IMR-90 (cell line): ENCODE measurements around the gene TENM3. TPM values are rescaled to one million over a fixed set of nuclear protein-coding genes. Genes with fewer than 3 reads are reported as not detected.

Experiments used
- ATAC-seq: fragments of 200-7000 bp; cut with Tn5 transposase; 2 replicates; pipeline ENCODE4 v1.9.1; 2020; ENCODE audit warnings: low read depth, mild to moderate bottlenecking, moderate library complexity
- BruUV-seq: library from RNA; stranded (reverse); fragments of 400-500 nt; replicated peaks from 2 replicates; lab custom pipeline; 2021; lab: Mats Ljungman, UMichigan
- CTCF ChIA-PET: fragments of 300-600 bp; formaldehyde crosslinking; extraction: SDS; loops from one replicate; lab custom pipeline; 2021; ENCODE audit warnings: antibody characterized with exemption; lab: Yijun Ruan, JAX
- POLR2A ChIA-PET: fragments of 300-600 bp; sonication (Branson Sonifier 250); formaldehyde crosslinking; loops from one replicate; lab custom pipeline; 2022; ENCODE audit warnings: antibody characterized with exemption; ENCODE audit not compliant: unreplicated experiment; lab: Charles Lee
- DNase-seq: peaks from one replicate; pipeline ENCODE4 v3.0.0; 2013
- H2AFZ ChIP-seq: replicated peaks from 2 replicates; pipeline ENCODE3; 2013; ENCODE audit warnings: low read length, mild to moderate bottlenecking; ENCODE audit not compliant: poor library complexity
- H2AK5ac ChIP-seq: 2 replicates; pipeline ENCODE4 v1.6.1; 2013; ENCODE audit warnings: low read depth, low read length, inconsistent platforms
- H2AK9ac ChIP-seq: replicated peaks from 2 replicates; pipeline ENCODE3; 2013; ENCODE audit warnings: mild to moderate bottlenecking, low read depth, low read length, moderate library complexity; ENCODE audit not compliant: poor library complexity
- H2BK120ac ChIP-seq: 2 replicates; pipeline ENCODE4 v1.6.1; 2013; ENCODE audit warnings: low read depth, low read length, inconsistent platforms
- H2BK15ac ChIP-seq: 3 replicates; pipeline ENCODE4 v1.6.1; 2013; ENCODE audit warnings: low read depth, low read length, inconsistent platforms
- H2BK20ac ChIP-seq: 2 replicates; pipeline ENCODE4 v1.6.1; 2013; ENCODE audit warnings: low read depth, mild to moderate bottlenecking, inconsistent platforms, low read length, moderate library complexity
- H2BK5ac ChIP-seq: 2 replicates; pipeline ENCODE4 v1.6.1; 2013; ENCODE audit warnings: mild to moderate bottlenecking, low read depth, low read length, inconsistent platforms; ENCODE audit not compliant: poor library complexity, severe bottlenecking
- H3K14ac ChIP-seq: replicated peaks from 2 replicates; pipeline ENCODE4 v1.6.1; 2013; ENCODE audit warnings: low read depth, low read length, inconsistent platforms
- H3K18ac ChIP-seq: 2 replicates; pipeline ENCODE4 v1.6.1; 2013; ENCODE audit warnings: low read depth, low read length, control low read depth
- H3K23ac ChIP-seq: 2 replicates; pipeline ENCODE4 v1.6.1; 2013; ENCODE audit warnings: low read depth, low read length, inconsistent platforms
- H3K27ac ChIP-seq: 2 replicates; pipeline ENCODE4 v1.5.1; 2013; ENCODE audit warnings: mild to moderate bottlenecking, control low read depth, low read length; ENCODE audit not compliant: insufficient read depth
- H3K27me3 ChIP-seq: 2 replicates; pipeline ENCODE4 v1.6.1; 2013; ENCODE audit warnings: low read length; ENCODE audit not compliant: control insufficient read depth, insufficient read depth
- H3K36me3 ChIP-seq: 2 replicates; pipeline ENCODE4 v1.6.1; 2013; ENCODE audit warnings: low read length, mixed read lengths; ENCODE audit not compliant: control insufficient read depth, insufficient read depth
- H3K4ac ChIP-seq: 2 replicates; pipeline ENCODE4 v1.6.1; 2013; ENCODE audit warnings: low read depth, low read length, inconsistent platforms
- H3K4me1 ChIP-seq: 2 replicates; pipeline ENCODE4 v1.6.1; 2013; ENCODE audit warnings: low read length, mixed read lengths; ENCODE audit not compliant: control insufficient read depth, insufficient read depth
- H3K4me2 ChIP-seq: 2 replicates; pipeline ENCODE4 v1.6.1; 2013; ENCODE audit warnings: low read depth, mild to moderate bottlenecking, control low read depth, low read length, moderate library complexity
- H3K4me3 ChIP-seq: 2 replicates; pipeline ENCODE4 v1.5.1; 2013; ENCODE audit warnings: low read depth, mild to moderate bottlenecking, control low read depth, low read length, moderate library complexity; ENCODE audit not compliant: insufficient read depth
- H3K56ac ChIP-seq: 2 replicates; pipeline ENCODE4 v1.6.1; 2013; ENCODE audit warnings: low read length, inconsistent platforms; ENCODE audit not compliant: insufficient read depth; ENCODE audit errors: extremely low read depth
- H3K79me1 ChIP-seq, 2 experiments: 2 replicates each; pipeline ENCODE4 v1.6.1; 2013; ENCODE audit warnings: low read length in 2 of 2, inconsistent platforms in 1 of 2, low read depth in 1 of 2
- H3K9ac ChIP-seq: 2 replicates; pipeline ENCODE4 v1.6.1; 2013; ENCODE audit warnings: low read depth, low read length, control low read depth
- H3K9me1 ChIP-seq: 2 replicates; pipeline ENCODE4 v1.6.1; 2013; ENCODE audit warnings: low read length, inconsistent platforms; ENCODE audit not compliant: insufficient read depth
- H3K9me3 ChIP-seq: 2 replicates; pipeline ENCODE4 v1.6.1; 2013; ENCODE audit warnings: low read length; ENCODE audit not compliant: control insufficient read depth, insufficient read depth
- H4K20me1 ChIP-seq: 2 replicates; pipeline ENCODE4 v1.6.1; 2013; ENCODE audit warnings: low read length, inconsistent platforms; ENCODE audit not compliant: insufficient read depth
- H4K5ac ChIP-seq: 2 replicates; pipeline ENCODE4 v1.6.1; 2013; ENCODE audit warnings: mild to moderate bottlenecking, low read depth, low read length, control low read depth
- H4K8ac ChIP-seq, 2 experiments: 2 replicates each; pipeline ENCODE4 v1.6.1; 2013; ENCODE audit warnings: low read depth in 2 of 2, low read length in 2 of 2, control low read depth in 1 of 2, inconsistent platforms in 1 of 2
- H4K91ac ChIP-seq: 2 replicates; pipeline ENCODE4 v1.6.1; 2013; ENCODE audit warnings: low read depth, low read length, inconsistent platforms; ENCODE audit not compliant: insufficient read depth
- BHLHE40 ChIP-seq: fragments of 150-350 bp; IDR thresholded peaks from 2 replicates; pipeline ENCODE4 v1.6.1; 2016; ENCODE audit warnings: mild to moderate bottlenecking, low read depth, low read length
- ELK1 ChIP-seq: fragments of 150-350 bp; IDR thresholded peaks from 2 replicates; pipeline ENCODE4 v1.6.1; 2016; ENCODE audit warnings: low read depth, mild to moderate bottlenecking, low read length, moderate library complexity, borderline replicate concordance
- FOS ChIP-seq: fragments of 150-350 bp; IDR thresholded peaks from 2 replicates; pipeline ENCODE4 v1.6.1; 2016; ENCODE audit warnings: low read depth, low read length
- MAFK ChIP-seq: IDR thresholded peaks from 2 replicates; pipeline ENCODE4 v1.6.1; 2012; ENCODE audit warnings: low read depth, low read length, improper control_type of control experiment
- NFE2L2 ChIP-seq: fragments of 150-350 bp; IDR thresholded peaks from 2 replicates; pipeline ENCODE4 v1.6.1; 2016; ENCODE audit warnings: low read depth, mild to moderate bottlenecking, low read length
- RAD21 ChIP-seq: IDR thresholded peaks from 2 replicates; pipeline ENCODE4 v1.6.1; 2012; ENCODE audit warnings: low read length, improper control_type of control experiment
- RFX5 ChIP-seq: IDR thresholded peaks from 2 replicates; pipeline ENCODE4 v1.8.0; 2012; ENCODE audit warnings: low read depth, mild to moderate bottlenecking, low read length, moderate library complexity
- WGBS, 2 experiments: methylation state at CpG; one replicate each; pipeline versions ENCODE4 v1.1.5 to v1.1.7; 2013; ENCODE audit warnings: missing lambda C conversion rate in 2 of 2; ENCODE audit not compliant: insufficient read length in 1 of 2; ENCODE audit errors: extremely low coverage in 2 of 2; 5-methylcytosine and 5-hydroxymethylcytosine counted together
- dilution Hi-C: fragments of 300-500 bp; cut with HindIII; formaldehyde crosslinking; loops from one replicate; pipeline ENCODE4 v1.14.3; 2018; ENCODE audit warnings: low sequenced_read_pairs; ENCODE audit not compliant: unreplicated experiment
- in situ Hi-C: fragments of 300-500 bp; cut with MboI; formaldehyde crosslinking; loops from 3 replicates; pipeline ENCODE4 v1.14.3; 2019; ENCODE audit warnings: low sequenced_read_pairs, inconsistent platforms, mixed read lengths
- intact Hi-C: fragments of 100-400 bp; cut with micrococcal nuclease; formaldehyde crosslinking; loops from 2 replicates; pipeline ENCODE4 v1.10.0; 2022
- polyA plus RNA-seq, 3 experiments: library from polyadenylated mRNA; depleted of rRNA; stranded (reverse); fragments of >200 nt; gene quantifications; 2 replicates each; pipeline ENCODE4 v1.2.3, GENCODE V29; 2012; ENCODE audit warnings: low replicate concordance in 1 of 3
- total RNA-seq: library from RNA; depleted of rRNA; stranded (reverse); fragments of >200 nt; gene quantifications from 2 replicates; pipeline ENCODE4 v1.2.3, GENCODE V29; 2012

The TENM3 gene
- total and polyA plus RNA-seq, 2 of the 4 experiments (the other 2 are of a cell fraction): 29.9 to 173 TPM

DNA sequence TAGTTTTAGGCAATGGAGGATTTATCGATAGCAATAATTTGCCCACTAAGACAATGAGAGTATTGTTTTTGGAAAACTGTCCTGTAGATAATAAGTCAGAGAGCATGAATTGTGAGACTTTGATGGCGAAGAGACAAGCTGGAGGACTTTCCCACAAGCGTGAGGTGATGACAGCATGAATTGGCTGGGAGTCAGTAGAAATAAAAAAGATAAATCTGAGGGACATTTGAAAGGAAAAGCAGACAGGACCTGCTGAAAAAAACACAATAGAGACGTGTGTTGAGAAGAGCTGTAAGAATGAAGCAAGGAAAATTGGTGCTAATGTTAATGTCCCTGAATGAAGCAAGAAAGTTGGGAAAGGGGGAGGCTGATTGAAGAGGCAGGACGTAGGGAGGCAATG lies 440.5 kb downstream of the TENM3 start:
- H3K27me3 ChIP-seq: no peaks in the 10 kb centered on the region
- H3K4ac ChIP-seq: no peak overlapping the region
- no peak overlapping the region for H2BK5ac ChIP-seq
- BruUV-seq: no TSS peak
- no peak overlapping the region for H2BK20ac ChIP-seq
- TF ChIP-seq FOS (no peak), NFE2L2 (no peak), RFX5 (no peak), RAD21 (no peak), MAFK (no peak), ELK1 (no peak), BHLHE40 (no peak)
- H4K5ac ChIP-seq: no peak overlapping the region
- H2AK9ac ChIP-seq: no peak overlapping the region
- H3K9me3 ChIP-seq: no peaks in the 10 kb centered on the region
- 74% methylated on average over 4 of the region's 5 CpGs; no CpG with 5 or more reads in 1 of the 2 experiments for WGBS, 2 experiments
- ChIA-PET POLR2A (no interaction called here), CTCF (no interaction called here)
- intact Hi-C loops: no loop called here
- H3K18ac ChIP-seq: no peak overlapping the region
- no peaks in the 10 kb centered on the region for H3K4me1 ChIP-seq
- H2AFZ ChIP-seq: no peak overlapping the region
- dilution Hi-C loops: no loop called here
- H3K27ac ChIP-seq: no peak overlapping the region
- H4K91ac ChIP-seq: no peak overlapping the region
- no peak overlapping the region for H3K9ac ChIP-seq
- H3K4me2 ChIP-seq: no peak overlapping the region
- no peaks in the 10 kb centered on the region for H4K20me1 ChIP-seq
- no peak overlapping the region for H2BK15ac ChIP-seq
- in situ Hi-C loops: no loop called here
- no peak overlapping the region for H2AK5ac ChIP-seq
- DNase-seq (no peak), ATAC-seq (no peak)
- H2BK120ac ChIP-seq: no peak overlapping the region
- 0 out of 2 replicates have a peak, but pooled peaks cover 3% of the 10 kb centered on the region for H3K9me1 ChIP-seq
- H3K4me3 ChIP-seq: no peak overlapping the region
- H3K79me1 ChIP-seq: no peaks in the 10 kb centered on the region
- no peak overlapping the region for H3K14ac ChIP-seq
- no peak overlapping the region for H4K8ac ChIP-seq
- H3K56ac ChIP-seq: no peak overlapping the region
- H3K36me3 ChIP-seq: peaks cover 2% of the 10 kb centered on the region; the same call in 1 of the 2 replicates
- H3K23ac ChIP-seq: no peak overlapping the region
